ENCODE measurements around the gene DNAJC8.

The DNAJC8 gene

DNA sequence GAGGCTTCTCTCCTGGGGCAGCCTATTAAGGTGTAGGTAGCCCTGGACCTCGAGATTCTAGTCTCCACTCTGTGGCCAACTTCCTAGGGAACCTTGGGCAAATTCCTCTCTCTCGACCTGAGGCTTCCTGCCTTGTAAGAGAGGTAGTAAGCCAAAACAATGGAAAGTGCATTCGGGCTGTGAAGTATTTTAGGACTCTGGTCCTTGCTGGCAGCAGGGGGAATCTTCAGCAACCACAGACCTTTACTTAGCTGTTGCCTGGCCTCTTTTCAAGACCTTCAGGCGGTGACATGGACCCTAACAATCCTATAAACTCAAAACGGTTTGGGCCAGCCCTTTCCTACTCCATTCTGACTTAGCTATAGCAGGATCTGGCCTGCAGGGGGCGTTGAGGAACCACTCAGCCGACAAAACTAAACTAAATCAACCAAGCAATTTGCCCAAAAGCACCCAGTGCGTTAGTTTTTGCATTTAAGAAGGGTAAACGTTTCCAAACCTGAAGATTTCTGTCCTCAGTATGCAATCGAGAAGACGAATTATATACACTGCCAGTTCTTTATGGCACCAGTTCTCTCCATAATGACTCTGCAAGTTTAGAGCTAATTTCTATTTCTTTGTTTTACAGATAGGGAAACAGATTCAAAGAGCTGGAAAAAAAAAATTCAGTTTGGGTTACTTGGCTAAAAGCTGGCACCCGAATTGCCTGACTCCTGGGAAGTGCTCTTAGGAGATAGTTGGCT is 15.6 kb upstream of the DNAJC8 start:
- peaks cover 38% of the 10 kb centered on the region for H3F3A ChIP-seq (ENCODE audit: control insufficient read depth, insufficient read depth)
- H3K4me3 ChIP-seq (ENCODE audit: low read length): peak overlapping the region; percentile 73
- peaks cover 56% of the 10 kb centered on the region for H3K4me1 ChIP-seq (ENCODE audit: control insufficient read depth, low read length)
- H3K79me2 ChIP-seq (ENCODE audit: control insufficient read depth, low read length): peaks cover 14% of the 10 kb centered on the region
- peaks cover 14% of the 10 kb centered on the region for H3K36me3 ChIP-seq (ENCODE audit: control insufficient read depth, low read length)
- H3K4me2 ChIP-seq (ENCODE audit: low read length): peak overlapping the region; percentile 95
- H3K9me2 ChIP-seq (replicated peaks; ENCODE audit: control insufficient read depth, low read length): no peaks in the 10 kb centered on the region
- no peak for TF ChIP-seq EZH2phosphoT487 (IDR thresholded peaks at IDR 0.05; ENCODE audit: borderline replicate concordance, low read length)
- TF ChIP-seq, protein P1, sequence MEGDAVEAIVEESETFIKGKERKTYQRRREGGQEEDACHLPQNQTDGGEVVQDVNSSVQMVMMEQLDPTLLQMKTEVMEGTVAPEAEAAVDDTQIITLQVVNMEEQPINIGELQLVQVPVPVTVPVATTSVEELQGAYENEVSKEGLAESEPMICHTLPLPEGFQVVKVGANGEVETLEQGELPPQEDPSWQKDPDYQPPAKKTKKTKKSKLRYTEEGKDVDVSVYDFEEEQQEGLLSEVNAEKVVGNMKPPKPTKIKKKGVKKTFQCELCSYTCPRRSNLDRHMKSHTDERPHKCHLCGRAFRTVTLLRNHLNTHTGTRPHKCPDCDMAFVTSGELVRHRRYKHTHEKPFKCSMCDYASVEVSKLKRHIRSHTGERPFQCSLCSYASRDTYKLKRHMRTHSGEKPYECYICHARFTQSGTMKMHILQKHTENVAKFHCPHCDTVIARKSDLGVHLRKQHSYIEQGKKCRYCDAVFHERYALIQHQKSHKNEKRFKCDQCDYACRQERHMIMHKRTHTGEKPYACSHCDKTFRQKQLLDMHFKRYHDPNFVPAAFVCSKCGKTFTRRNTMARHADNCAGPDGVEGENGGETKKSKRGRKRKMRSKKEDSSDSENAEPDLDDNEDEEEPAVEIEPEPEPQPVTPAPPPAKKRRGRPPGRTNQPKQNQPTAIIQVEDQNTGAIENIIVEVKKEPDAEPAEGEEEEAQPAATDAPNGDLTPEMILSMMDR (IDR thresholded peaks at IDR 0.05; ENCODE audit: low read depth, low read length, poor library complexity, severe bottlenecking): peak; percentile 98
- H3K9me3 ChIP-seq (ENCODE audit: control insufficient read depth, insufficient read depth, low read length): no peaks in the 10 kb centered on the region
- H3K27me3 ChIP-seq (ENCODE audit: control insufficient read depth, low read length): no peaks in the 10 kb centered on the region
- H3K27ac ChIP-seq (ENCODE audit: low read depth, low read length): peak overlapping the region; percentile 98
- H4K20me1 ChIP-seq (ENCODE audit: control insufficient read depth, insufficient read depth, low read depth, low read length): no peaks in the 10 kb centered on the region

DNA sequence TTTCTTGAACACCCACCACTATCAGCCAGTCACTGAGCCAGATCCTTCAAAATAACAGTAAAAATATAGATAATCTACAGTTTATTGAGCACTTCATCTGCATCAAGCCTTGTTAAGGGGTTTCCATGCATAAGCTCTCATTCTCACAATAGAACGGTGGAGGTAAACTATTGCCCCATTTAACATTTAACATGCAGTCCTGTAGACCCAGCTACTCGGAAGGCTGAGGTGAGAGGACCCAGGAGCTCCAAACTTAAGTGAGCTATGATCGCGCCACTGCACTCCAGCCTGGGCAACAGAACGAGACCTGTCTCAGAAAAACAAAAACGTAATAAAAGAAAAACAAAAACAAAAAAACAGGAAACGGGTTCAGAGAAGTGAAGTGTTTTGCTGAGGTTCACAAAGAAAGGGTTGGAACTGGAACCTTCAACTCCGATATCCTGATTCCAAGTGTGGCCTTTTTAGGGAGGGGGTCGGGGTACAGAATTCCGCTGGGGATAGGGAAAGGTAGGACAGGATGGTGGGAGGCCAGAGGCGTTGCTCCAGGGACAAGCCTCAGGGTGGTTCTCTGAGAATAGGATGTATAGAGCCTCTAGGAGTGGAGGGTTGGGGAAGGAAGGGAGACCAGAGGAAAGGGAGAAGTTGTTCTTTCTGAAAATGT is 14.9 kb upstream of the DNAJC8 start:
- Histone ChIP-seq H3K27me3 (ENCODE audit: control insufficient read depth, low read length) (no peaks in the 10 kb centered on the region), H3F3A (ENCODE audit: control insufficient read depth, insufficient read depth) (peaks cover 44% of the 10 kb centered on the region), H3K79me2 (ENCODE audit: control insufficient read depth, low read length) (peaks cover 21% of the 10 kb centered on the region), H3K36me3 (ENCODE audit: control insufficient read depth, low read length) (peaks cover 21% of the 10 kb centered on the region), H3K9me3 (ENCODE audit: control insufficient read depth, insufficient read depth, low read length) (no peaks in the 10 kb centered on the region), H4K20me1 (ENCODE audit: control insufficient read depth, insufficient read depth, low read depth, low read length) (no peaks in the 10 kb centered on the region), H3K27ac (ENCODE audit: low read depth, low read length) (peak overlapping the region; percentile 98), H3K4me2 (ENCODE audit: low read length) (peak overlapping the region; percentile 95), H3K4me3 (ENCODE audit: low read length) (peak overlapping the region; percentile 73), H3K4me1 (ENCODE audit: control insufficient read depth, low read length) (peaks cover 63% of the 10 kb centered on the region), H3K9me2 (replicated peaks; ENCODE audit: control insufficient read depth, low read length) (no peaks in the 10 kb centered on the region)
- TF ChIP-seq, protein P1 (IDR thresholded peaks at IDR 0.05; ENCODE audit: low read depth, low read length, poor library complexity, severe bottlenecking): no peak
- no peak for TF ChIP-seq EZH2phosphoT487 (IDR thresholded peaks at IDR 0.05; ENCODE audit: borderline replicate concordance, low read length)

DNA sequence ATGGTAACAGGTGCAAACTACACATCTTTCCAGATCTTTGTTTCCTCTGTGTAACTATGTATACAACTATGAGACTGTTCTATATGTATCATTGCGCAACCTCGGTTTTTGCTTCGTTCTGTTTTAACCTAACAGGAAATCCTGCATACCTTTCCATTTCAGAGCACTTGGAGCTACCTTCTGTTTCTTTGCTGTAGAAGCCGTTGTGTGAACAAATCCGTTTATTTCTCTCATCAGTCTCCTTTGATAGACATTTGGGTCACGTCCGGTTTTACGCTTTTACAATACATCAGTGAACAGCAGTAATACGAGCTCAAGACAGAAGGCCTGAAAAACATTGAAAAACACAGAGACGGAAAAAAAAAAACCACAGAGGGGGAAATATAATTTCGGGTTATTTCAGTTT is 13.6 kb upstream of the DNAJC8 start:
- peaks cover 51% of the 10 kb centered on the region for H3F3A ChIP-seq (ENCODE audit: control insufficient read depth, insufficient read depth)
- no peak for TF ChIP-seq EZH2phosphoT487 (IDR thresholded peaks at IDR 0.05; ENCODE audit: borderline replicate concordance, low read length)
- TF ChIP-seq, protein P1 (IDR thresholded peaks at IDR 0.05; ENCODE audit: low read depth, low read length, poor library complexity, severe bottlenecking): no peak

More for the DNA sequence above, 13.6 kb upstream of the DNAJC8 start:
- peaks cover 27% of the 10 kb centered on the region for H3K79me2 ChIP-seq (ENCODE audit: control insufficient read depth, low read length)
- no peaks in the 10 kb centered on the region for H3K9me3 ChIP-seq (ENCODE audit: control insufficient read depth, insufficient read depth, low read length)
- H3K4me1 ChIP-seq (ENCODE audit: control insufficient read depth, low read length): peaks cover 76% of the 10 kb centered on the region
- H3K27me3 ChIP-seq (ENCODE audit: control insufficient read depth, low read length): no peaks in the 10 kb centered on the region
- peak overlapping the region; percentile 98 for H3K27ac ChIP-seq (ENCODE audit: low read depth, low read length)
- no peaks in the 10 kb centered on the region for H4K20me1 ChIP-seq (ENCODE audit: control insufficient read depth, insufficient read depth, low read depth, low read length)
- no peaks in the 10 kb centered on the region for H3K9me2 ChIP-seq (replicated peaks; ENCODE audit: control insufficient read depth, low read length)
- peaks cover 26% of the 10 kb centered on the region for H3K36me3 ChIP-seq (ENCODE audit: control insufficient read depth, low read length)
- peak overlapping the region; percentile 89 for H3K4me3 ChIP-seq (ENCODE audit: low read length)
- H3K4me2 ChIP-seq (ENCODE audit: low read length): peak overlapping the region; percentile 88

All from DOHH2 (cell line).